ENCODE results near the gene MIER3.

DNA sequence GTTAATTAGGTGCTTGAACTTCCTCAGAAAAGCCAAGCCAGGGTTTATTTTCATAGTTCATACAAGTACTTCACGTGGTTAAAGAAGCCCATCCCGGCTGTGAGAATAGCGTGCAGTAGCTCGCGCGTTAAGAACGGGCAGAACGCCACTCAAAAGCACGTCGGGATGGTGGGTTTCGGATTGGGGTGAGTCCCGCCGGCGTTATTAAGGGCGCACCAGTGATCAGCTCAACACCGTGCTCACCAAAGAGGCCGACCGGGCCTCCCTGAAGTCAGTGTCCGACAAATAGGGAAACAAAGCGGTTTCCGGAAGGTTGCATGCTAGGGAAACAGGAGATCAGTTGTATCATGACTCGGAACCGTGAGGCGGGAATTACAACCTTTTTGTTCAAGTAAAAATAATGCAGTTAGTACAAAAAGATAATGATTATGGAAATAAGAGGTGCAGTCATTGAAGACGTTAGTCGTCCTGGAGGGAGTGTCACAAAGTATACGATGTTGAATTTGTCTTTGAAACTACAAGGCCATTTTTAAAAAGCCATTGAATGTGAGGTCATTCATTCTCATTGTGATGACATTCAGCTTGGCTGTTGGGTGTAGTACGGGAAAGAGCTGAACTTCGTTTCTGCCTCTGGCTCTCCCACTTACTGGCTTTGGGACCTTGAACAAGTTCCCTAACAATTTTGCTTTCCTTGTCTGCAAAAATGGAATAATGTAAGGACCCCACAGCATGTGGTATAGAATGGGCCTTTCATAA, 41.5 kb downstream of the MIER3 start:
- no peak for TF ChIP-seq POLR2A (IDR thresholded peaks at IDR 0.05; ENCODE audit: low read length)
- TF ChIP-seq, protein P1, sequence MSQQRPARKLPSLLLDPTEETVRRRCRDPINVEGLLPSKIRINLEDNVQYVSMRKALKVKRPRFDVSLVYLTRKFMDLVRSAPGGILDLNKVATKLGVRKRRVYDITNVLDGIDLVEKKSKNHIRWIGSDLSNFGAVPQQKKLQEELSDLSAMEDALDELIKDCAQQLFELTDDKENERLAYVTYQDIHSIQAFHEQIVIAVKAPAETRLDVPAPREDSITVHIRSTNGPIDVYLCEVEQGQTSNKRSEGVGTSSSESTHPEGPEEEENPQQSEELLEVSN (IDR thresholded peaks at IDR 0.05; ENCODE audit: borderline replicate concordance, low read depth) = no peak

Measured in A549 (cell line).